Parathyroid adenoma (tissue), 2 donors: ENCODE measurements around the gene CHIT1.

ENCODE experiments used
- H2AFZ ChIP-seq: fragments of 300-600 bp; sonication (generic); one replicate; pipeline ENCODE4 v1.7.0; 2017; ENCODE audit warnings: antibody characterized with exemption, mild to moderate bottlenecking
- H3K27ac ChIP-seq: fragments of 300-600 bp; sonication (generic); one replicate; pipeline ENCODE4 v1.7.0; 2017
- H3K27me3 ChIP-seq: fragments of 300-600 bp; sonication (generic); one replicate; pipeline ENCODE4 v1.7.0; 2017; ENCODE audit warnings: low read length; ENCODE audit not compliant: control insufficient read depth, insufficient read depth
- H3K36me3 ChIP-seq: fragments of 300-600 bp; sonication (generic); one replicate; pipeline ENCODE4 v1.7.0; 2017; ENCODE audit warnings: low read length; ENCODE audit not compliant: control insufficient read depth, insufficient read depth
- H3K4me1 ChIP-seq: fragments of 300-600 bp; sonication (generic); one replicate; pipeline ENCODE4 v1.7.0; 2017; ENCODE audit warnings: control low read depth
- H3K4me2 ChIP-seq: fragments of 300-600 bp; sonication (generic); one replicate; pipeline ENCODE4 v1.7.0; 2017; ENCODE audit warnings: low read length
- H3K4me3 ChIP-seq: fragments of 300-600 bp; sonication (generic); one replicate; pipeline ENCODE4 v1.7.0; 2017; ENCODE audit warnings: low read depth, low read length
- H3K79me2 ChIP-seq: fragments of 300-600 bp; sonication (generic); one replicate; pipeline ENCODE4 v1.7.0; 2017; ENCODE audit warnings: control low read depth
- H3K9ac ChIP-seq: fragments of 300-600 bp; sonication (generic); one replicate; pipeline ENCODE4 v1.7.0; 2017; ENCODE audit warnings: mild to moderate bottlenecking
- H3K9me3 ChIP-seq: fragments of 300-600 bp; sonication (generic); one replicate; pipeline ENCODE4 v1.7.0; 2017; ENCODE audit warnings: low read length; ENCODE audit not compliant: control insufficient read depth
- TF ChIP-seq, protein P1 (sequence below): fragments of 300-600 bp; sonication (generic); IDR thresholded peaks from one replicate; pipeline ENCODE4 v1.7.0; 2017; ENCODE audit warnings: antibody characterized with exemption, mild to moderate bottlenecking
- donor health status: primary hyperparathyroidism.

CHIT1 gene

DNA sequence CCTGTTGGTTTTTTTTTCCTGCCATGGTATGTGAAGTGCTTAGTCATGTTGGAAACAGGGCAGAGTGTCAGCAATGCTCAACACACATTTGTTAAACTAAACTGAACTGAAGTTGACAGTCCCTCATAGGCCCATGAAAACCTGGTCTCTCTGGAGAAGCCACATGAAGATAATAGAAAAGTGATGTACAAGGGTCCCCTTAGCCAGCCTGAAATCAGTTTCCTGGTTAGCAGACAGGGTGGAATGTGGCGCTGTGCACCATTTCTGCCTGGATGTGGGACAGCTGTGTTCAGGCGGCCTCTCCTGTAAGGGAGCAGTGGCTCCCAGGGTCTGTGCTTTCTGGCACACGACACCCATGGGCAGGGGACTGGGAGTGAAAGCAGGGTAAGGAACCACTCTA, 33.1 kb downstream of the CHIT1 start:
- no peak overlapping the region for H3K4me2 ChIP-seq
- no peak overlapping the region for H3K4me3 ChIP-seq
- TF ChIP-seq, protein P1, sequence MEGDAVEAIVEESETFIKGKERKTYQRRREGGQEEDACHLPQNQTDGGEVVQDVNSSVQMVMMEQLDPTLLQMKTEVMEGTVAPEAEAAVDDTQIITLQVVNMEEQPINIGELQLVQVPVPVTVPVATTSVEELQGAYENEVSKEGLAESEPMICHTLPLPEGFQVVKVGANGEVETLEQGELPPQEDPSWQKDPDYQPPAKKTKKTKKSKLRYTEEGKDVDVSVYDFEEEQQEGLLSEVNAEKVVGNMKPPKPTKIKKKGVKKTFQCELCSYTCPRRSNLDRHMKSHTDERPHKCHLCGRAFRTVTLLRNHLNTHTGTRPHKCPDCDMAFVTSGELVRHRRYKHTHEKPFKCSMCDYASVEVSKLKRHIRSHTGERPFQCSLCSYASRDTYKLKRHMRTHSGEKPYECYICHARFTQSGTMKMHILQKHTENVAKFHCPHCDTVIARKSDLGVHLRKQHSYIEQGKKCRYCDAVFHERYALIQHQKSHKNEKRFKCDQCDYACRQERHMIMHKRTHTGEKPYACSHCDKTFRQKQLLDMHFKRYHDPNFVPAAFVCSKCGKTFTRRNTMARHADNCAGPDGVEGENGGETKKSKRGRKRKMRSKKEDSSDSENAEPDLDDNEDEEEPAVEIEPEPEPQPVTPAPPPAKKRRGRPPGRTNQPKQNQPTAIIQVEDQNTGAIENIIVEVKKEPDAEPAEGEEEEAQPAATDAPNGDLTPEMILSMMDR, result no peak
- no peak overlapping the region for H2AFZ ChIP-seq
- H3K27me3 ChIP-seq, result no peaks in the 10 kb centered on the region
- H3K9me3 ChIP-seq, result no peaks in the 10 kb centered on the region
- H3K27ac ChIP-seq, result no peak overlapping the region
- H3K9ac ChIP-seq, result no peak overlapping the region
- no peaks in the 10 kb centered on the region for H3K36me3 ChIP-seq
- H3K79me2 ChIP-seq, result no peaks in the 10 kb centered on the region
- no peaks in the 10 kb centered on the region for H3K4me1 ChIP-seq

DNA sequence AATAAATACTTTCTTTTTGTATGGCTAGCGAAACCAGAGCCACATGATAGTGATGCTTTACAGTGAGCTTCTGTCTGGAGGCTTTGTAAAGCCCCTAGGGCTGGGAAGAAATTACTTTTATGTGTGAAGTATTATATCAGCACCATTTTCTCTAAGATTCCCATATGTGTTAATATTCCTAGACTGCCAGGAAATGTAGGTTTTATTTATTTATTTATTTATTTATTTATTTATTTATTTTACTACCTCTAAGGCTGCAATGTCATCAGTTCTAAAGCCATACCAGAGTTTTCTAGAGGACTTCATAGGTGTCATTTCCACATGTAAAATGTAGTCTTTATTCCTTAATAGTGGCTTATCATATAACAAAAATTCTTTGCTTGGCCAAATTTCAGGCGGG, 38.5 kb downstream of the CHIT1 start:
- H3K79me2 ChIP-seq, result no peaks in the 10 kb centered on the region
- no peak overlapping the region for H3K27ac ChIP-seq
- no peak overlapping the region for H3K9ac ChIP-seq
- no peaks in the 10 kb centered on the region for H3K27me3 ChIP-seq
- no peak overlapping the region for H2AFZ ChIP-seq
- no peaks in the 10 kb centered on the region for H3K9me3 ChIP-seq
- H3K4me1 ChIP-seq, result no peaks in the 10 kb centered on the region
- TF ChIP-seq, protein P1, result no peak
- H3K4me2 ChIP-seq, result no peak overlapping the region
- H3K36me3 ChIP-seq, result no peaks in the 10 kb centered on the region
- no peak overlapping the region for H3K4me3 ChIP-seq

- no peak overlapping the region for H2AFZ ChIP-seq
- no peak overlapping the region for H3K4me2 ChIP-seq
- no peak overlapping the region for H3K4me3 ChIP-seq
- H3K36me3 ChIP-seq, result no peaks in the 10 kb centered on the region
- no peaks in the 10 kb centered on the region for H3K27me3 ChIP-seq
- no peaks in the 10 kb centered on the region for H3K9me3 ChIP-seq
- TF ChIP-seq, protein P1, result no peak
- H3K9ac ChIP-seq, result no peak overlapping the region
- H3K27ac ChIP-seq, result no peak overlapping the region
- no peaks in the 10 kb centered on the region for H3K4me1 ChIP-seq
- no peaks in the 10 kb centered on the region for H3K79me2 ChIP-seq
Measured at GRCh38 chr1:203189951-203190352, 39.5 kb downstream of the CHIT1 start.

DNA sequence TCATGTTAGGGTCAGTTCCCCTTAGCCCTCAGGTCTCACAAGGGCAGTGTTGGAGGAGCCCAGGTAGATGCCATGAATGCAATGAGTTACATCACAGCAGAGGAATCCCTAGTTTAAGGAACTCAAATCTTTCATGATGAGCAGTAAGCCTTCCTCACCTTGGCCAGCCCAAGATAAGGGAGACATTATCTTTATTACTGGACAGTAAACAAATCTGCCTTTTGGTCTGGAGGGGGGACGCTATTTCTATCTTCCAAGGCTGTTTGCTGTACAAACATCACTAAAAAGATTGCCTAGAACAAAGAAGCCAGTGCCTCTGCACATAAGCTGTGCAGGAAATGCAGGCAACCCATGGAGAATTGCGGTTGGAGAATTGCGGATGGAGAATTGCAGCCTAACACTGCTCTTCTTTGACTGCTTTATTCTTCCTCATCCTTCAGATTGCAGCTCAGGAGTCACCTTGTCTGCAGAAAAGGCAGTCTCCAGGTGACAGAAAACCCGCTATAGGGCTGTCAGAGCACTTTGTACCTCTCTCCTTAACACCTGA, 40.7 kb downstream of the CHIT1 start:
- no peaks in the 10 kb centered on the region for H3K79me2 ChIP-seq
- no peaks in the 10 kb centered on the region for H3K4me1 ChIP-seq
- H3K27ac ChIP-seq, result no peak overlapping the region
- no peaks in the 10 kb centered on the region for H3K9me3 ChIP-seq
- no peak overlapping the region for H2AFZ ChIP-seq
- no peak overlapping the region for H3K4me2 ChIP-seq
- no peaks in the 10 kb centered on the region for H3K27me3 ChIP-seq
- no peak overlapping the region for H3K4me3 ChIP-seq
- no peaks in the 10 kb centered on the region for H3K36me3 ChIP-seq
- no peak overlapping the region for H3K9ac ChIP-seq
- TF ChIP-seq, protein P1, result no peak

GRCh38 chr1:203187689-203188264, 41.7 kb downstream of the CHIT1 start:
- Histone ChIP-seq H3K9me3 (no peaks in the 10 kb centered on the region), H3K4me3 (no peak overlapping the region), H2AFZ (no peak overlapping the region), H3K27ac (no peak overlapping the region), H3K4me2 (no peak overlapping the region), H3K79me2 (no peaks in the 10 kb centered on the region), H3K27me3 (no peaks in the 10 kb centered on the region), H3K36me3 (no peaks in the 10 kb centered on the region), H3K4me1 (no peaks in the 10 kb centered on the region), H3K9ac (no peak overlapping the region)
- TF ChIP-seq, protein P1, result no peak
